IMR-90 (cell line): ENCODE results near the gene IFI35. TPM values are rescaled to one million over a fixed set of nuclear protein-coding genes. Genes with fewer than 3 reads are reported as not detected.

Source experiments
- ATAC-seq: fragments of 200-7000 bp; cut with Tn5 transposase; 2 replicates; pipeline ENCODE4 v1.9.1; 2020; ENCODE audit warnings: low read depth, mild to moderate bottlenecking, moderate library complexity
- BruUV-seq: library from RNA; stranded (reverse); fragments of 400-500 nt; replicated peaks from 2 replicates; lab custom pipeline; 2021; lab: Mats Ljungman, UMichigan
- CTCF ChIA-PET: fragments of 300-600 bp; formaldehyde crosslinking; extraction: SDS; loops from one replicate; lab custom pipeline; 2021; ENCODE audit warnings: antibody characterized with exemption; lab: Yijun Ruan, JAX
- POLR2A ChIA-PET: fragments of 300-600 bp; sonication (Branson Sonifier 250); formaldehyde crosslinking; loops from one replicate; lab custom pipeline; 2022; ENCODE audit warnings: antibody characterized with exemption; ENCODE audit not compliant: unreplicated experiment; lab: Charles Lee
- DNase-seq: peaks from one replicate; pipeline ENCODE4 v3.0.0; 2013
- H2AFZ ChIP-seq: replicated peaks from 2 replicates; pipeline ENCODE3; 2013; ENCODE audit warnings: low read length, mild to moderate bottlenecking; ENCODE audit not compliant: poor library complexity
- H2AK5ac ChIP-seq: 2 replicates; pipeline ENCODE4 v1.6.1; 2013; ENCODE audit warnings: low read depth, low read length, inconsistent platforms
- H2AK9ac ChIP-seq: replicated peaks from 2 replicates; pipeline ENCODE3; 2013; ENCODE audit warnings: mild to moderate bottlenecking, low read depth, low read length, moderate library complexity; ENCODE audit not compliant: poor library complexity
- H2BK120ac ChIP-seq: 2 replicates; pipeline ENCODE4 v1.6.1; 2013; ENCODE audit warnings: low read depth, low read length, inconsistent platforms
- H2BK15ac ChIP-seq: 3 replicates; pipeline ENCODE4 v1.6.1; 2013; ENCODE audit warnings: low read depth, low read length, inconsistent platforms
- H2BK20ac ChIP-seq: 2 replicates; pipeline ENCODE4 v1.6.1; 2013; ENCODE audit warnings: low read depth, mild to moderate bottlenecking, inconsistent platforms, low read length, moderate library complexity
- H2BK5ac ChIP-seq: 2 replicates; pipeline ENCODE4 v1.6.1; 2013; ENCODE audit warnings: mild to moderate bottlenecking, low read depth, low read length, inconsistent platforms; ENCODE audit not compliant: poor library complexity, severe bottlenecking
- H3K14ac ChIP-seq: replicated peaks from 2 replicates; pipeline ENCODE4 v1.6.1; 2013; ENCODE audit warnings: low read depth, low read length, inconsistent platforms
- H3K18ac ChIP-seq: 2 replicates; pipeline ENCODE4 v1.6.1; 2013; ENCODE audit warnings: low read depth, low read length, control low read depth
- H3K23ac ChIP-seq: 2 replicates; pipeline ENCODE4 v1.6.1; 2013; ENCODE audit warnings: low read depth, low read length, inconsistent platforms
- H3K27ac ChIP-seq: 2 replicates; pipeline ENCODE4 v1.5.1; 2013; ENCODE audit warnings: mild to moderate bottlenecking, control low read depth, low read length; ENCODE audit not compliant: insufficient read depth
- H3K27me3 ChIP-seq: 2 replicates; pipeline ENCODE4 v1.6.1; 2013; ENCODE audit warnings: low read length; ENCODE audit not compliant: control insufficient read depth, insufficient read depth
- H3K36me3 ChIP-seq: 2 replicates; pipeline ENCODE4 v1.6.1; 2013; ENCODE audit warnings: low read length, mixed read lengths; ENCODE audit not compliant: control insufficient read depth, insufficient read depth
- H3K4ac ChIP-seq: 2 replicates; pipeline ENCODE4 v1.6.1; 2013; ENCODE audit warnings: low read depth, low read length, inconsistent platforms
- H3K4me1 ChIP-seq: 2 replicates; pipeline ENCODE4 v1.6.1; 2013; ENCODE audit warnings: low read length, mixed read lengths; ENCODE audit not compliant: control insufficient read depth, insufficient read depth
- H3K4me2 ChIP-seq: 2 replicates; pipeline ENCODE4 v1.6.1; 2013; ENCODE audit warnings: low read depth, mild to moderate bottlenecking, control low read depth, low read length, moderate library complexity
- H3K4me3 ChIP-seq: 2 replicates; pipeline ENCODE4 v1.5.1; 2013; ENCODE audit warnings: low read depth, mild to moderate bottlenecking, control low read depth, low read length, moderate library complexity; ENCODE audit not compliant: insufficient read depth
- H3K56ac ChIP-seq: 2 replicates; pipeline ENCODE4 v1.6.1; 2013; ENCODE audit warnings: low read length, inconsistent platforms; ENCODE audit not compliant: insufficient read depth; ENCODE audit errors: extremely low read depth
- H3K79me1 ChIP-seq, 2 experiments: 2 replicates each; pipeline ENCODE4 v1.6.1; 2013; ENCODE audit warnings: low read length in 2 of 2, inconsistent platforms in 1 of 2, low read depth in 1 of 2
- H3K9ac ChIP-seq: 2 replicates; pipeline ENCODE4 v1.6.1; 2013; ENCODE audit warnings: low read depth, low read length, control low read depth
- H3K9me1 ChIP-seq: 2 replicates; pipeline ENCODE4 v1.6.1; 2013; ENCODE audit warnings: low read length, inconsistent platforms; ENCODE audit not compliant: insufficient read depth
- H3K9me3 ChIP-seq: 2 replicates; pipeline ENCODE4 v1.6.1; 2013; ENCODE audit warnings: low read length; ENCODE audit not compliant: control insufficient read depth, insufficient read depth
- H4K20me1 ChIP-seq: 2 replicates; pipeline ENCODE4 v1.6.1; 2013; ENCODE audit warnings: low read length, inconsistent platforms; ENCODE audit not compliant: insufficient read depth
- H4K5ac ChIP-seq: 2 replicates; pipeline ENCODE4 v1.6.1; 2013; ENCODE audit warnings: mild to moderate bottlenecking, low read depth, low read length, control low read depth
- H4K8ac ChIP-seq, 2 experiments: 2 replicates each; pipeline ENCODE4 v1.6.1; 2013; ENCODE audit warnings: low read depth in 2 of 2, low read length in 2 of 2, control low read depth in 1 of 2, inconsistent platforms in 1 of 2
- H4K91ac ChIP-seq: 2 replicates; pipeline ENCODE4 v1.6.1; 2013; ENCODE audit warnings: low read depth, low read length, inconsistent platforms; ENCODE audit not compliant: insufficient read depth
- ELK1 ChIP-seq: fragments of 150-350 bp; IDR thresholded peaks from 2 replicates; pipeline ENCODE4 v1.6.1; 2016; ENCODE audit warnings: low read depth, mild to moderate bottlenecking, low read length, moderate library complexity, borderline replicate concordance
- MAZ ChIP-seq: IDR thresholded peaks from 2 replicates; pipeline ENCODE4 v1.6.1; 2012; ENCODE audit warnings: low read depth, mild to moderate bottlenecking, low read length, improper control_type of control experiment, moderate library complexity, borderline replicate concordance
- POLR2A ChIP-seq: IDR thresholded peaks from 2 replicates; pipeline ENCODE4 v1.6.1; 2012; ENCODE audit warnings: mild to moderate bottlenecking, low read depth, low read length
- WGBS, 2 experiments: methylation state at CpG; one replicate each; pipeline versions ENCODE4 v1.1.5 to v1.1.7; 2013; ENCODE audit warnings: missing lambda C conversion rate in 2 of 2; ENCODE audit not compliant: insufficient read length in 1 of 2; ENCODE audit errors: extremely low coverage in 2 of 2; 5-methylcytosine and 5-hydroxymethylcytosine counted together
- dilution Hi-C: fragments of 300-500 bp; cut with HindIII; formaldehyde crosslinking; loops from one replicate; pipeline ENCODE4 v1.14.3; 2018; ENCODE audit warnings: low sequenced_read_pairs; ENCODE audit not compliant: unreplicated experiment
- in situ Hi-C: fragments of 300-500 bp; cut with MboI; formaldehyde crosslinking; loops from 3 replicates; pipeline ENCODE4 v1.14.3; 2019; ENCODE audit warnings: low sequenced_read_pairs, inconsistent platforms, mixed read lengths
- intact Hi-C: fragments of 100-400 bp; cut with micrococcal nuclease; formaldehyde crosslinking; loops from 2 replicates; pipeline ENCODE4 v1.10.0; 2022
- polyA plus RNA-seq, 3 experiments: library from polyadenylated mRNA; depleted of rRNA; stranded (reverse); fragments of >200 nt; gene quantifications; 2 replicates each; pipeline ENCODE4 v1.2.3, GENCODE V29; 2012; ENCODE audit warnings: low replicate concordance in 1 of 3
- total RNA-seq: library from RNA; depleted of rRNA; stranded (reverse); fragments of >200 nt; gene quantifications from 2 replicates; pipeline ENCODE4 v1.2.3, GENCODE V29; 2012

IFI35 gene
- total and polyA plus RNA-seq, 2 of the 4 experiments (the other 2 are of a cell fraction) = 15.8 to 17.0 TPM

GRCh38 chr17:42979511-42980273, 26.9 kb upstream of the IFI35 start, which contains the start of gene PTGES3L:
PTGES3L (minus strand) TSS chr17:42980080; CDS start chr17:42980053, 27 bp downstream.
- Histone ChIP-seq H2AFZ (peak within 1 kb of the TSS; percentile 99), H4K91ac (peak within 1 kb of the TSS; percentile 89), H4K8ac (peak within 1 kb of the TSS; percentile 88 to 96), H3K36me3 (no peaks in the 10 kb centered on the region; the same call in 1 of the 2 replicates), H2BK120ac (peak within 1 kb of the TSS; percentile 74), H4K5ac (peak within 1 kb of the TSS; percentile 74), H2BK5ac (peak within 1 kb of the TSS; percentile 60), H3K27ac (peak within 1 kb of the TSS; percentile 74), H3K9me1 (peaks cover 18% of the 10 kb centered on the region), H3K23ac (peak within 1 kb of the TSS; percentile 92), H3K9ac (peak within 1 kb of the TSS; percentile 76), H2AK5ac (peak within 1 kb of the TSS; percentile 88), H2BK15ac (peak within 1 kb of the TSS; percentile 93), H2BK20ac (peak within 1 kb of the TSS; percentile 50; the same call in 1 of the 2 replicates), H3K27me3 (no peaks in the 10 kb centered on the region), H3K9me3 (no peaks in the 10 kb centered on the region), H3K79me1 (peaks cover 0 to 48% of the 10 kb centered on the region in 2 experiments; a peak in 3 of 4 replicates), H3K18ac (peak within 1 kb of the TSS; percentile 73), H3K14ac (peak within 1 kb of the TSS; percentile 81), H4K20me1 (peaks cover 10% of the 10 kb centered on the region; the same call in 1 of the 2 replicates), H3K4me1 (peaks cover 6% of the 10 kb centered on the region), H3K56ac (peak within 1 kb of the TSS; percentile 95), H3K4me2 (peak within 1 kb of the TSS; percentile 99), H2AK9ac (peak within 1 kb of the TSS; percentile 99), H3K4me3 (peak within 1 kb of the TSS; percentile 76), H3K4ac (peak within 1 kb of the TSS; percentile 88)
- DNase-seq = peak; percentile 48
- POLR2A ChIA-PET = interaction anchor here (2.0 kb wide), 1 partner anchor 18 kb away, joined by 6 read pairs; the partner anchor contains the start of gene RPL27
- ATAC-seq = peak; percentile 73
- dilution Hi-C loops (no loop called here), intact Hi-C loops (no loop called here), in situ Hi-C loops (loop anchor here (25.0 kb wide), 1 partner anchor 383 kb away; no protein-coding TSS in a partner anchor)
- WGBS, 2 experiments = 0% methylated on average over 1 of the region's 21 CpGs; no CpG with 5 or more reads in 1 of the 2 experiments
- CTCF ChIA-PET = interaction anchor here (1.3 kb wide), 1 partner anchor 18 kb away, joined by 3 read pairs; the partner anchor contains the start of gene RPL27
- TF ChIP-seq POLR2A = 0 out of 2 replicates have a peak, but pooled peaks have one; percentile 12
- TF ChIP-seq MAZ = no peak
- TF ChIP-seq ELK1 = peak; percentile 32; the same call in 1 of the 2 replicates
- no TSS peak for BruUV-seq
